B cell (primary cell): ENCODE results near the gene SMAD2. TPM values are rescaled to one million over a fixed set of nuclear protein-coding genes. Genes with fewer than 3 reads are reported as not detected.

Experiments used
- ATAC-seq: fragments of 200-7000 bp; cut with Tn5 transposase; one replicate; pipeline ENCODE4 v1.10.0; 2021; ENCODE audit warnings: low read depth, mild to moderate bottlenecking, moderate number of reproducible peaks, moderate library complexity
- CTCF ChIA-PET: fragments of 350-600 bp; sonication (Branson Sonifier 250); formaldehyde crosslinking; loops from one replicate; lab custom pipeline; 2021; ENCODE audit warnings: antibody characterized with exemption, inconsistent platforms; lab: Charles Lee
- POLR2A ChIA-PET: fragments of 350-600 bp; sonication (Branson Sonifier 250); formaldehyde crosslinking; loops from one replicate; lab custom pipeline; 2021; ENCODE audit warnings: antibody characterized with exemption; lab: Charles Lee
- DNase-seq: peaks from one replicate; pipeline ENCODE4 v3.0.0; 2013
- H2AFZ ChIP-seq: 2 replicates; pipeline ENCODE4 v1.6.1; 2012; ENCODE audit warnings: mild to moderate bottlenecking, low read depth, low read length; ENCODE audit not compliant: insufficient read depth, poor library complexity, severe bottlenecking
- H3K27ac ChIP-seq, 2 donors: 1 replicate in 1 of 2; 2 replicates in 1 of 2; pipeline ENCODE4 v1.5.1; 2012 to 2013; ENCODE audit warnings: low read length in 2 of 2, mild to moderate bottlenecking in 2 of 2, moderate library complexity in 1 of 2
- H3K27me3 ChIP-seq, 4 experiments: fragments of 200-600 bp in 1 of 4; sonication (generic) in 1 of 4; replicated peaks in 1 of 4; 1 replicate in 2 of 4; 2 replicates in 2 of 4; pipeline versions ENCODE4 v1.6.1 to v1.7.0; 2013 to 2016; ENCODE audit warnings: low read length in 3 of 4, mild to moderate bottlenecking in 2 of 4, mixed read lengths in 1 of 4, moderate library complexity in 1 of 4; ENCODE audit not compliant: insufficient read depth in 4 of 4, control insufficient read depth in 3 of 4; ENCODE audit errors: control extremely low read depth in 1 of 4
- H3K36me3 ChIP-seq, 2 experiments: replicated peaks in 1 of 2; 1 replicate in 1 of 2; 2 replicates in 1 of 2; pipeline versions ENCODE4 v1.6.1 to v1.7.1; 2013; ENCODE audit warnings: low read length in 1 of 2; ENCODE audit not compliant: insufficient read depth in 2 of 2, control insufficient read depth in 1 of 2; ENCODE audit errors: control extremely low read depth in 1 of 2, extremely low read depth in 1 of 2
- H3K4me1 ChIP-seq, 2 donors: fragments of 200-600 bp in 1 of 2; sonication (generic) in 1 of 2; 1 replicate in 1 of 2; 2 replicates in 1 of 2; pipeline versions ENCODE4 v1.5.1 to v1.6.1; 2013 to 2017; ENCODE audit warnings: low read length in 2 of 2; ENCODE audit not compliant: control insufficient read depth in 2 of 2, insufficient read depth in 2 of 2
- H3K4me2 ChIP-seq: replicated peaks from 2 replicates; pipeline ENCODE3; 2012; ENCODE audit warnings: mild to moderate bottlenecking, low read depth, low read length; ENCODE audit not compliant: poor library complexity, severe bottlenecking
- H3K4me3 ChIP-seq, 5 experiments: fragments of 200-600 bp in 1 of 5; sonication (generic) in 1 of 5; 1 replicate in 3 of 5; 2 replicates in 2 of 5; pipeline versions ENCODE4 v1.5.1 to v1.7.0; 2011 to 2016; ENCODE audit warnings: low read length in 4 of 5, mild to moderate bottlenecking in 4 of 5, low read depth in 2 of 5, control low read depth in 1 of 5, moderate library complexity in 1 of 5; ENCODE audit not compliant: insufficient read depth in 1 of 5; ENCODE audit errors: control extremely low read depth in 1 of 5, extremely low read depth in 1 of 5
- H3K79me2 ChIP-seq: fragments of 200-600 bp; sonication (generic); one replicate; pipeline ENCODE4 v1.6.0; 2016; ENCODE audit warnings: low read length; ENCODE audit not compliant: control insufficient read depth, insufficient read depth
- H3K9ac ChIP-seq: fragments of 200-600 bp; sonication (generic); 2 replicates; pipeline ENCODE4 v1.6.1; 2017; ENCODE audit warnings: mild to moderate bottlenecking, low read length, moderate library complexity
- H3K9me3 ChIP-seq, 3 donors: one replicate each; pipeline versions ENCODE4 v1.6.1 to v1.7.1; 2013; ENCODE audit warnings: low read length in 2 of 3; ENCODE audit not compliant: control insufficient read depth in 2 of 3, insufficient read depth in 1 of 3; ENCODE audit errors: control extremely low read depth in 1 of 3
- H4K20me1 ChIP-seq: 2 replicates; pipeline ENCODE4 v1.6.0; 2012; ENCODE audit warnings: mild to moderate bottlenecking, low read length; ENCODE audit not compliant: insufficient read depth, control insufficient read depth, poor library complexity, severe bottlenecking
- H3K27ac Mint-ChIP-seq: one replicate; pipeline ENCODE4 v1.8.0; 2021; ENCODE audit warnings: mixed read lengths
- H3K27me3 Mint-ChIP-seq: one replicate; pipeline ENCODE4 v1.8.0; 2021; ENCODE audit warnings: mixed read lengths
- H3K4me1 Mint-ChIP-seq: one replicate; pipeline ENCODE4 v1.8.0; 2021; ENCODE audit warnings: mixed read lengths
- H3K4me3 Mint-ChIP-seq: one replicate; pipeline ENCODE4 v1.8.0; 2021; ENCODE audit warnings: mixed read lengths
- H3K9me3 Mint-ChIP-seq: one replicate; pipeline ENCODE4 v1.8.0; 2022; ENCODE audit warnings: mixed read lengths; ENCODE audit not compliant: insufficient read depth
- EZH2 ChIP-seq: IDR thresholded peaks from 2 replicates; pipeline ENCODE4 v1.6.1; 2012; ENCODE audit warnings: borderline replicate concordance, low read depth, mild to moderate bottlenecking, moderate library complexity, low read length; ENCODE audit not compliant: insufficient read depth, poor library complexity, severe bottlenecking
- WGBS: methylation state at CpG from one replicate; pipeline ENCODE4 v1.1.5; 2013; ENCODE audit warnings: missing lambda C conversion rate; ENCODE audit not compliant: insufficient coverage; 5-methylcytosine and 5-hydroxymethylcytosine counted together
- intact Hi-C: fragments of 100-400 bp; cut with micrococcal nuclease; formaldehyde crosslinking; loops from one replicate; pipeline ENCODE4 v1.10.0; 2022
- polyA plus RNA-seq: library from polyadenylated mRNA; depleted of rRNA; stranded (reverse); fragments of >200 nt; gene quantifications from 2 replicates; pipeline ENCODE4 v1.2.3, GENCODE V29; 2012
- total RNA-seq, 2 donors: library from RNA; stranded (reverse); fragments of 120-200 nt in 1 of 2; gene quantifications; 1 replicate in 1 of 2; 2 replicates in 1 of 2; pipeline versions ENCODE4 v1.2.3 to v1.2.4, GENCODE V29; 2013 to 2022
- TF ChIP-seq, protein P1 (sequence below): fragments of 200-600 bp; IDR thresholded peaks from one replicate; pipeline ENCODE4 v1.8.0; 2022; ENCODE audit warnings: antibody characterized with exemption, mild to moderate bottlenecking

The SMAD2 gene
- total and polyA plus RNA-seq, 2 donors (not counting 1 experiment from before 2014, with no cell fraction given), result 23.4 to 139 TPM

DNA sequence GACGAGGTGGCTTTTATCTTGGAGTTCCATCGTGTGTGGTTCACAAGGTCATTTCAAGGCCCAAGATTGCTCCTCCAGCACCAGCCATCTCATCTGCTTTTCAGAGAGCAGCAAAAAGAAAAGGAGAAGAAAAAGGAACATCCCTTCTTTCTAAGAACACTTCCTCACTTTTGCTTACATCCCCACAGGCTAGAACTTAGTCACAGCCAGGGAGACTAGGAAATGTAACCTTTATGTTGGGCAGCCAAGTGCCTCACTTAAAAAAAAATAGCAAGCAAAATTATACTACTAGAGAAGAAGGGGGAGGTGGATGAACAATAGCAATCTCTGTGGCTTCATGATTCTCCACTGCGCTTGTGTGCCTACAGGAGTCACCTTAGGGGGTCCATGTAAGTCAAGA is 141.8 kb downstream of the SMAD2 start:
- Histone ChIP-seq H3K79me2 (no peaks in the 10 kb centered on the region), H3K4me3 (no peak overlapping the region), H3K27ac (no peak overlapping the region), H3K4me1 (no peaks in the 10 kb centered on the region), H2AFZ (no peak overlapping the region), H3K27me3 (peaks cover 0 to 4% (median 4%) of the 10 kb centered on the region in 4 experiments), H3K9me3 (peaks cover 0 to 14% (median 4%) of the 10 kb centered on the region in 3 donors), H3K4me2 (no peak overlapping the region), H3K9ac (no peak overlapping the region), H4K20me1 (no peaks in the 10 kb centered on the region), H3K36me3 (no peaks in the 10 kb centered on the region)
- H3K9me3 Mint-ChIP-seq, result peaks cover 9% of the 10 kb centered on the region
- intact Hi-C loops, result no loop called here
- DNase-seq (no peak), ATAC-seq (no peak)
- no peak overlapping the region for H3K27ac Mint-ChIP-seq
- ChIA-PET POLR2A (no interaction called here), CTCF (no interaction called here)
- no peak overlapping the region for H3K4me3 Mint-ChIP-seq
- no peak for TF ChIP-seq EZH2
- TF ChIP-seq, protein P1, sequence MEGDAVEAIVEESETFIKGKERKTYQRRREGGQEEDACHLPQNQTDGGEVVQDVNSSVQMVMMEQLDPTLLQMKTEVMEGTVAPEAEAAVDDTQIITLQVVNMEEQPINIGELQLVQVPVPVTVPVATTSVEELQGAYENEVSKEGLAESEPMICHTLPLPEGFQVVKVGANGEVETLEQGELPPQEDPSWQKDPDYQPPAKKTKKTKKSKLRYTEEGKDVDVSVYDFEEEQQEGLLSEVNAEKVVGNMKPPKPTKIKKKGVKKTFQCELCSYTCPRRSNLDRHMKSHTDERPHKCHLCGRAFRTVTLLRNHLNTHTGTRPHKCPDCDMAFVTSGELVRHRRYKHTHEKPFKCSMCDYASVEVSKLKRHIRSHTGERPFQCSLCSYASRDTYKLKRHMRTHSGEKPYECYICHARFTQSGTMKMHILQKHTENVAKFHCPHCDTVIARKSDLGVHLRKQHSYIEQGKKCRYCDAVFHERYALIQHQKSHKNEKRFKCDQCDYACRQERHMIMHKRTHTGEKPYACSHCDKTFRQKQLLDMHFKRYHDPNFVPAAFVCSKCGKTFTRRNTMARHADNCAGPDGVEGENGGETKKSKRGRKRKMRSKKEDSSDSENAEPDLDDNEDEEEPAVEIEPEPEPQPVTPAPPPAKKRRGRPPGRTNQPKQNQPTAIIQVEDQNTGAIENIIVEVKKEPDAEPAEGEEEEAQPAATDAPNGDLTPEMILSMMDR, result no peak
- H3K4me1 Mint-ChIP-seq, result no peaks in the 10 kb centered on the region
- H3K27me3 Mint-ChIP-seq, result peaks cover 36% of the 10 kb centered on the region
- 88% methylated on average over 3 of the region's 3 CpGs for WGBS

DNA sequence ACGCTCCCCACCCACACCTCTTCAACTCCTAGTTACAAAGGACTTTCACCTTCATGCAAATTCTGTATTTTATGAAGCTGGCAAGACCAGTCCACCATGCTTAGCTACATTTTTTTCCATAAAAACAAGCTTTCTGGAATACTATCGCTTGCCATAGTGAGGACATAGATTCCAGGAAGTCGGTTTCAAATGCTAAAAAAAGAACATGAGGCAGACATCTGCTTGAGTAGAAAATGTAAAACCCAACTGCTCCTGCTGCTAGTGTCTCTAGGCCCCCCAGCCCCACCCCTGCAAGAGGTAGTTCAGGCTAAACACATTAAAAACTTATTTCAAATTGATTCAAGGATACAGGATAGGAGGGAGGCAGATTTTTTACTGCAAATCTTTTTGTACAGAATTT is 148.9 kb downstream of the SMAD2 start:
- Histone ChIP-seq H3K4me2 (no peak overlapping the region), H2AFZ (no peak overlapping the region), H3K4me1 (no peaks in the 10 kb centered on the region), H3K27me3 (peaks cover 0 to 6% (median 2%) of the 10 kb centered on the region in 4 experiments), H3K4me3 (no peak overlapping the region), H4K20me1 (no peaks in the 10 kb centered on the region), H3K79me2 (no peaks in the 10 kb centered on the region), H3K36me3 (no peaks in the 10 kb centered on the region), H3K9ac (no peak overlapping the region), H3K9me3 (peaks cover 0 to 19% (median 17%) of the 10 kb centered on the region in 3 donors), H3K27ac (no peak overlapping the region)
- POLR2A ChIA-PET, result no interaction called here
- Mint-ChIP-seq H3K4me1 (no peaks in the 10 kb centered on the region), H3K9me3 (peaks cover 9% of the 10 kb centered on the region), H3K27me3 (peaks cover 16% of the 10 kb centered on the region), H3K27ac (no peak overlapping the region), H3K4me3 (no peak overlapping the region)
- 80% methylated on average over 3 of the region's 3 CpGs for WGBS
- no peak for ATAC-seq
- TF ChIP-seq EZH2, result no peak
- TF ChIP-seq, protein P1, result no peak
- CTCF ChIA-PET, result no interaction called here
- DNase-seq, result no peak
- intact Hi-C loops, result no loop called here
